ENCODE results near the gene SP140L.

The SP140L gene

GRCh38 chr2:230411570-230412370, 84.8 kb downstream of the SP140L start:
- H3K27me3 ChIP-seq (ENCODE audit: low read depth, low read length), result no peaks in the 10 kb centered on the region
- H3K9me3 ChIP-seq (ENCODE audit: control insufficient read depth in 1 of 2, low read length in 2 of 2), result no peaks in the 10 kb centered on the region
- peak overlapping the region; percentile 68 to 92 for H3K4me3 ChIP-seq (ENCODE audit: low read depth in 1 of 2, low read length in 2 of 2)
- H3K36me3 ChIP-seq (ENCODE audit: control insufficient read depth in 1 of 2, insufficient read depth in 2 of 2, low read length in 2 of 2), result peaks cover 0 to 6% of the 10 kb centered on the region in 2 donors
- H3K27ac ChIP-seq (ENCODE audit: low read length), result peak overlapping the region; percentile 97
- peaks cover 0 to 9% of the 10 kb centered on the region in 2 donors for H3K4me1 ChIP-seq (ENCODE audit: control insufficient read depth in 1 of 2, insufficient read depth in 2 of 2, low read length in 2 of 2)

- peaks cover 2 to 9% of the 10 kb centered on the region in 2 donors for H3K4me1 ChIP-seq (ENCODE audit: control insufficient read depth in 1 of 2, insufficient read depth in 2 of 2, low read length in 2 of 2)
- no peaks in the 10 kb centered on the region for H3K9me3 ChIP-seq (ENCODE audit: control insufficient read depth in 1 of 2, low read length in 2 of 2)
- peaks cover 0 to 6% of the 10 kb centered on the region in 2 donors for H3K36me3 ChIP-seq (ENCODE audit: control insufficient read depth in 1 of 2, insufficient read depth in 2 of 2, low read length in 2 of 2)
- no peaks in the 10 kb centered on the region for H3K27me3 ChIP-seq (ENCODE audit: low read depth, low read length)
- H3K27ac ChIP-seq (ENCODE audit: low read length), result peak overlapping the region; percentile 97
- H3K4me3 ChIP-seq (ENCODE audit: low read depth in 1 of 2, low read length in 2 of 2), result peak overlapping the region; percentile 68 to 92
These were observed 85.3 kb downstream of the SP140L start for GRCh38 chr2:230412371-230412711.

DNA sequence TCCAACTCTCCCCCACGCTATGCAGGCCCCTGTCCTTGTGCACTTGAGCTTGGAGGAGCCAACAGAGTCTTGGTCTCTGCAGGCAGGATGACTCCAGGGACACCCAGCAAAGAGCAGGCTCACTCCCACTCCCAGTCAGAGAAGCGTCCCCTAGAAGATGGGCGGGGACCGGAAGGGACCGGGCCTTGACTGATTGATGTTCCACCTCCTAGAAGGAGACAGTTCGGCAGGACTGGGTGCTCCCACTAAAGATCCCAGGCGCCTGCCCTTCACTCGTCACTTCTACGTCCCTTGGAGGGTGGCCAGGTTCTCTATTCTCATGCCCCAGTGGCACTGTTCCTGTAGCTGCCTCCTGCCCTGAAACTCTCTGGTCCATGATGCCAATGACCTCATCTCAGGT, 85.9 kb downstream of the SP140L start:
- Histone ChIP-seq H3K27me3 (ENCODE audit: low read depth, low read length) (no peaks in the 10 kb centered on the region), H3K4me1 (ENCODE audit: control insufficient read depth in 1 of 2, insufficient read depth in 2 of 2, low read length in 2 of 2) (peaks cover 7 to 9% of the 10 kb centered on the region in 2 donors), H3K27ac (ENCODE audit: low read length) (no peak overlapping the region), H3K4me3 (ENCODE audit: low read depth in 1 of 2, low read length in 2 of 2) (peak overlapping the region in 1 of 2 donors; percentile 68), H3K9me3 (ENCODE audit: control insufficient read depth in 1 of 2, low read length in 2 of 2) (no peaks in the 10 kb centered on the region), H3K36me3 (ENCODE audit: control insufficient read depth in 1 of 2, insufficient read depth in 2 of 2, low read length in 2 of 2) (peaks cover 0 to 6% of the 10 kb centered on the region in 2 donors)

GRCh38 chr2:230413479-230413878, 86.5 kb downstream of the SP140L start:
- Histone ChIP-seq H3K27ac (ENCODE audit: low read length) (no peak overlapping the region), H3K9me3 (ENCODE audit: control insufficient read depth in 1 of 2, low read length in 2 of 2) (no peaks in the 10 kb centered on the region), H3K27me3 (ENCODE audit: low read depth, low read length) (no peaks in the 10 kb centered on the region), H3K36me3 (ENCODE audit: control insufficient read depth in 1 of 2, insufficient read depth in 2 of 2, low read length in 2 of 2) (peaks cover 0 to 6% of the 10 kb centered on the region in 2 donors), H3K4me1 (ENCODE audit: control insufficient read depth in 1 of 2, insufficient read depth in 2 of 2, low read length in 2 of 2) (peaks cover 8 to 10% of the 10 kb centered on the region in 2 donors), H3K4me3 (ENCODE audit: low read depth in 1 of 2, low read length in 2 of 2) (no peak overlapping the region)

- no peak overlapping the region for H3K4me3 ChIP-seq (ENCODE audit: low read depth in 1 of 2, low read length in 2 of 2)
- peaks cover 8 to 18% of the 10 kb centered on the region in 2 donors for H3K4me1 ChIP-seq (ENCODE audit: control insufficient read depth in 1 of 2, insufficient read depth in 2 of 2, low read length in 2 of 2)
- H3K36me3 ChIP-seq (ENCODE audit: control insufficient read depth in 1 of 2, insufficient read depth in 2 of 2, low read length in 2 of 2), result peaks cover 0 to 6% of the 10 kb centered on the region in 2 donors
- H3K27me3 ChIP-seq (ENCODE audit: low read depth, low read length), result no peaks in the 10 kb centered on the region
- H3K27ac ChIP-seq (ENCODE audit: low read length), result no peak overlapping the region
- no peaks in the 10 kb centered on the region for H3K9me3 ChIP-seq (ENCODE audit: control insufficient read depth in 1 of 2, low read length in 2 of 2)
These were observed 87.3 kb downstream of the SP140L start for GRCh38 chr2:230414302-230414701.

DNA sequence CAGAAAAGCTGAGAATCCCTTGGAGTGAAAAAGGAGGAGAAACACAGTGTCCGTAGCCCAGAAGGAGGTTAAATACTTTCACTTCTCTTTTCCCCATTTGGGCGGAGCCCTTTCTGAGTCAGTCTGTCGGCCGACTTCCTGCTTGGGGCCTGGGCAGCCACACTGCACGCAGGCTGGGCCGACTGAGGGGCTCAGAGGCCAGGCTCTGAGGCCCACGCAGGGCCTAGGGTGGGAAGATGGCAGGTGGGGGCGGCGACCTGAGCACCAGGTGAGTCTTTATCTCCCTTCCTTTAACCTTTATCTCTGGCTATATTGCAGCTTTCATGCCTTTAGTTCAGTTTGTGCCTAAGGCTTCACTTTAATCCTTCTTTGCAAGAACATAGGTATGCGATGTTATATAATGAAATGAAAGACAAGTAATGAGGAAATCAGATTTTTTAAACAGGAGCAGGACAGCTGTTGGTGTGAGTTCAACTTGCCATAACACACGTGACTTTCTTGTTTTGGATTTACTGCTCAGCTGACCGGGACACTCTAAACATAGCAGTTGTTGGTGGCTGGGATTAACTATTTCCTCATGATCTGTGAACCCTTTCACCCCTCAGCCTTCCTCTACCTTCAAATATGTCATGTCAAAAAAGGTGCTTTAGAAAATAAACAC, 89.2 kb downstream of the SP140L start, which contains the start of gene SP100:
Gene SP100 (plus strand): TSS at position 141 of the 661 bp plus-strand sequence. CDS start 96 bp downstream, at position 237.
- no peaks in the 10 kb centered on the region for H3K27me3 ChIP-seq (ENCODE audit: low read depth, low read length)
- H3K36me3 ChIP-seq (ENCODE audit: control insufficient read depth in 1 of 2, insufficient read depth in 2 of 2, low read length in 2 of 2), result peaks cover 0 to 6% of the 10 kb centered on the region in 2 donors
- H3K4me1 ChIP-seq (ENCODE audit: control insufficient read depth in 1 of 2, insufficient read depth in 2 of 2, low read length in 2 of 2), result peaks cover 8 to 14% of the 10 kb centered on the region in 2 donors
- H3K27ac ChIP-seq (ENCODE audit: low read length), result peak within 1 kb of the TSS; percentile 94
- peak within 1 kb of the TSS; percentile 78 to 96 for H3K4me3 ChIP-seq (ENCODE audit: low read depth in 1 of 2, low read length in 2 of 2)
- no peaks in the 10 kb centered on the region for H3K9me3 ChIP-seq (ENCODE audit: control insufficient read depth in 1 of 2, low read length in 2 of 2)

DNA sequence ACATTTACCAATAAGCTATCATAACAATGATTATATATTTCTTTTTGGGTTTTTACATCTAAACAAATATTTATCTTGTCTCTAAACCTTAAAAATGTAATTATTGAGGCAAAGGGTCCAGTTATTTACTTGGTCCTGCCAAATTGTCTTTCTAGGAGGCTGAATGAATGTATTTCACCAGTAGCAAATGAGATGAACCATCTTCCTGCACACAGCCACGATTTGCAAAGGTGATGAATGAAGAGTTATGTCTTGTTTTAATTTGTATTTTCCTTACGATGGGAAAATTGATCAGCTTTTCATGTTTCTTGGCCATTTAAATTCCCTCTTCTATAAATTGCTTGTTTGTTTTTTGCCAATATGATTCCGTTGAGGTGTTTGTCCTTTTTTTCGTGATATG, 90.4 kb downstream of the SP140L start:
- peaks cover 8 to 14% of the 10 kb centered on the region in 2 donors for H3K4me1 ChIP-seq (ENCODE audit: control insufficient read depth in 1 of 2, insufficient read depth in 2 of 2, low read length in 2 of 2)
- H3K27me3 ChIP-seq (ENCODE audit: low read depth, low read length), result no peaks in the 10 kb centered on the region
- peaks cover 0 to 6% of the 10 kb centered on the region in 2 donors for H3K36me3 ChIP-seq (ENCODE audit: control insufficient read depth in 1 of 2, insufficient read depth in 2 of 2, low read length in 2 of 2)
- H3K4me3 ChIP-seq (ENCODE audit: low read depth in 1 of 2, low read length in 2 of 2), result peak overlapping the region; percentile 78 to 96
- H3K27ac ChIP-seq (ENCODE audit: low read length), result peak overlapping the region; percentile 26
- H3K9me3 ChIP-seq (ENCODE audit: control insufficient read depth in 1 of 2, low read length in 2 of 2), result no peaks in the 10 kb centered on the region

GRCh38 chr2:230418341-230419016, 91.5 kb downstream of the SP140L start:
- Histone ChIP-seq H3K27me3 (ENCODE audit: low read depth, low read length) (no peaks in the 10 kb centered on the region), H3K36me3 (ENCODE audit: control insufficient read depth in 1 of 2, insufficient read depth in 2 of 2, low read length in 2 of 2) (peaks cover 0 to 6% of the 10 kb centered on the region in 2 donors), H3K27ac (ENCODE audit: low read length) (no peak overlapping the region), H3K4me1 (ENCODE audit: control insufficient read depth in 1 of 2, insufficient read depth in 2 of 2, low read length in 2 of 2) (peaks cover 8 to 14% of the 10 kb centered on the region in 2 donors), H3K9me3 (ENCODE audit: control insufficient read depth in 1 of 2, low read length in 2 of 2) (no peaks in the 10 kb centered on the region), H3K4me3 (ENCODE audit: low read depth in 1 of 2, low read length in 2 of 2) (peak overlapping the region; percentile 40 to 78)

DNA sequence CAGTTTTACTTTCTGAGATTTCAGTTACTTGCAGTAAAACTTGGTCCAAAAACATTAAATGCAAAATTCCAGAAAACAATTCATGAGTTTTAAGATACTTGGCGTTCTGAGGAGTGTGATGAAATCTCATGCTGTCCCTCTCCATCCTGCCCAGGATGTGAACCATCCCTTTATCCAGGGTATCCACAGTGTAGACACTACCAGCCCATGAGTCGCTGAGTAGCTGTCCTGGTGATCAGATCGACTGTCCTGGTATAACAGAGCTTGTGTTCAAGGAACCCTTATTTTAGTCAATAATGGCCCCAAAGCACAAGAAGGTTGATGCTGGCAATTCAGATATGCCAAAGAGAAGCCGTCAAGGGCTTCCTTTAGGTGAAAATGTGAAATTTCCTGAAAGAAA, 92.2 kb downstream of the SP140L start:
- Histone ChIP-seq H3K4me1 (ENCODE audit: control insufficient read depth in 1 of 2, insufficient read depth in 2 of 2, low read length in 2 of 2) (peaks cover 8 to 9% of the 10 kb centered on the region in 2 donors), H3K27me3 (ENCODE audit: low read depth, low read length) (no peaks in the 10 kb centered on the region), H3K27ac (ENCODE audit: low read length) (no peak overlapping the region), H3K4me3 (ENCODE audit: low read depth in 1 of 2, low read length in 2 of 2) (peak overlapping the region in 1 of 2 donors; percentile 28), H3K36me3 (ENCODE audit: control insufficient read depth in 1 of 2, insufficient read depth in 2 of 2, low read length in 2 of 2) (peaks cover 0 to 6% of the 10 kb centered on the region in 2 donors), H3K9me3 (ENCODE audit: control insufficient read depth in 1 of 2, low read length in 2 of 2) (no peaks in the 10 kb centered on the region)

DNA sequence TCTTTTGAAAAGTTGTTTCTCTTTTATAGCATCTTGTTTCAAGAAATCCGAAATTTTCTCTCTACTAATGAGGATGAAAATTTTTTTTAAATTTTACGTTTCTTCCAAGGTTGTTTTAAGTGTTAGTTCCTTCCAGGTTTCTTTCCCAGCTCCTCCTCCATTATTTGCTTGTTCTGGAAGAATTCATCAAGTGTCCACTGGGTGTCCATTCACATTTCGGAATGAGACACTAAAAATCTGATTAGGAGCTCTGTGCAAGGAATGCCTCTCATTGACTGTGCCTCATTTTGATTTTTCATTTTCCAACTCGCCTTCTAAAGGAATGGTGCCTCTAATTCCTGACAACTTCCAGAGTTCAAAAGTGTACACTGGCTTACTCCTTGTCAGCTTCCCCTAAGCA, 95.2 kb downstream of the SP140L start:
- Histone ChIP-seq H3K4me1 (ENCODE audit: control insufficient read depth in 1 of 2, insufficient read depth in 2 of 2, low read length in 2 of 2) (peaks cover 8 to 9% of the 10 kb centered on the region in 2 donors), H3K27ac (ENCODE audit: low read length) (no peak overlapping the region), H3K9me3 (ENCODE audit: control insufficient read depth in 1 of 2, low read length in 2 of 2) (no peaks in the 10 kb centered on the region), H3K27me3 (ENCODE audit: low read depth, low read length) (no peaks in the 10 kb centered on the region), H3K4me3 (ENCODE audit: low read depth in 1 of 2, low read length in 2 of 2) (no peak overlapping the region), H3K36me3 (ENCODE audit: control insufficient read depth in 1 of 2, insufficient read depth in 2 of 2, low read length in 2 of 2) (no peaks in the 10 kb centered on the region)

DNA sequence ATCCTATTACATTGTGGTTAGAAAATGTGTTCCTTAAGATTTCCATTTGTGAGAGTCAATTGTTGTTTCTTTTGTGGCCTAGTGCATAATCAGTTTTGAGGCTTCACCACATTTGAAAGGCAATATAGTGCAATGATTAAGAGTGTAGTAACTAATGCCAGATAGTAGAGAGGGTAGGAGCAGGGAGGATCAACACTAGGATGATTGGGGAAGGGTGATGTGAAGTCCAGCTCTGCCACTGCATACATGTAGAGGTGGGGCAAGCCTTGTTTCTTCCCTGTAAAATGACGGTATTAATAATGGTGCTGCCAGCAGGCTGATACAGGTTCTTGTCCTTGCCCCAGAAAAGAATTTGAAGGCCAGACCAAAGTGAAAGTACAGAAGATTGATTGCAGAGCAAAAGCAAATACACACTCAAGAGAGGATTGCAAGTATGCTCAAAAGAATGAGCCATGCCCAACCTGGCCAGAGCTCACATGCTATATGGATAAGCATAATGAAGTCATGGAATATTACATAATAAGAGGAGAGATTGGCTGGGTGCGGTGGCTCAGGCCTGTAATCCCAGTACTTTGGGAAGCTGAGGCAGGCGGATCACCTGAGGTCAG, 97.0 kb downstream of the SP140L start:
- Histone ChIP-seq H3K9me3 (ENCODE audit: control insufficient read depth in 1 of 2, low read length in 2 of 2) (no peaks in the 10 kb centered on the region), H3K4me3 (ENCODE audit: low read depth in 1 of 2, low read length in 2 of 2) (no peak overlapping the region), H3K27ac (ENCODE audit: low read length) (peak overlapping the region; percentile 27), H3K27me3 (ENCODE audit: low read depth, low read length) (no peaks in the 10 kb centered on the region), H3K4me1 (ENCODE audit: control insufficient read depth in 1 of 2, insufficient read depth in 2 of 2, low read length in 2 of 2) (peaks cover 0 to 3% of the 10 kb centered on the region in 2 donors), H3K36me3 (ENCODE audit: control insufficient read depth in 1 of 2, insufficient read depth in 2 of 2, low read length in 2 of 2) (peaks cover 0 to under 1% of the 10 kb centered on the region in 2 donors)

Data from muscle layer of duodenum (tissue), 2 donors.